Vagina (tissue), 2 donors: Measurements from ENCODE around the gene GPRIN2.
"Not testable (repeated sequence)": the region's sequence is repeated elsewhere in the genome, so short reads cannot be mapped to it uniquely, and the experiment has no call there.

Experiments
- POLR2A ChIP-seq, 2 donors: fragments of 450-650 bp; IDR thresholded peaks; one replicate each; pipeline ENCODE4 v1.6.1; 2017; ENCODE audit warnings: antibody characterized with exemption in 2 of 2, mild to moderate bottlenecking in 2 of 2, moderate library complexity in 2 of 2
- POLR2AphosphoS5 ChIP-seq, 2 donors: sonication (generic); formaldehyde crosslinking; IDR thresholded peaks; one replicate each; pipeline ENCODE4 v1.9.0; 2017; ENCODE audit warnings: antibody characterized with exemption in 2 of 2, mild to moderate bottlenecking in 2 of 2, low read depth in 1 of 2; ENCODE audit not compliant: insufficient read depth in 1 of 2
- TF ChIP-seq, protein P1 (sequence below), 3 experiments: fragments of 450-650 bp in 2 of 3; fragments of 200-600 bp in 1 of 3; sonication (generic) in 1 of 3; IDR thresholded peaks; one replicate each; pipeline ENCODE4 v1.5.1; 2017 to 2019; ENCODE audit warnings: antibody characterized with exemption in 3 of 3, mild to moderate bottlenecking in 2 of 3, moderate library complexity in 2 of 3

DNA sequence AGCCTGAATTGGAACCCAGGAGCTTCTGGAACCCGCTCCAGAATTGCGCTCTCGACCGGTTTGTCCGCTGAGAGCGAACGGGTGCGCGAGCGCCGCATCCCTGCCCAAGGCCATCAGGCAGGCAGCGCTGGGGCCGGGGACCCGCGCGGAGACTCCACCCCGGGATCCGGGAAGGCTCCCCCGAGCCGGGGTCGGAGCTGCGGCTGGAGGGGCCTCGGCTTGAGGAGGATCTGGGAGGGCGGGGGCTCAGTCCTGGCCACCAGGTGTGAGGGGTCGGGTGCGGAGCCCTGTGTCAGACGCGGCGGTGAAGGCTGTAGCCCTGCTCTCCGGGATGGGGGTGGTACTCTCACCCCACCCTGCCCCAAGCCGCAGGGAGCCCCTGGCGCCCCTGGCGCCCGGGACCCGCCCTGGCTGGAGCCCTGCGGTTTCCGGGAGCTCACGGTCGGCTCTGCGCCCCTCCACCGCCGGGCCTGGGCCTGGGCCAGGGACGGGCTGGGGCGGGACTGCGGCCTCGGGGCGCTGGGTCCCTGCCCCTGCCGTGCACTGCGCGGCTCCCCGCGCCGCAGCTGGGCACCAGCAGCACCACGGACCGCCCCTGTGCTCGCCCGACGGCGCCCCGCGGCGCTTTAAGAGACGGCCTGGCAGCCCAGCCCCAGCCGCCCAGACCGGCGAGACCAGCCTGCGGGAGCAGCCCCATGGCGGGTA, 22.2 kb upstream of the GPRIN2 start, which contains the start of gene SYT15:
- TF ChIP-seq, protein P1, sequence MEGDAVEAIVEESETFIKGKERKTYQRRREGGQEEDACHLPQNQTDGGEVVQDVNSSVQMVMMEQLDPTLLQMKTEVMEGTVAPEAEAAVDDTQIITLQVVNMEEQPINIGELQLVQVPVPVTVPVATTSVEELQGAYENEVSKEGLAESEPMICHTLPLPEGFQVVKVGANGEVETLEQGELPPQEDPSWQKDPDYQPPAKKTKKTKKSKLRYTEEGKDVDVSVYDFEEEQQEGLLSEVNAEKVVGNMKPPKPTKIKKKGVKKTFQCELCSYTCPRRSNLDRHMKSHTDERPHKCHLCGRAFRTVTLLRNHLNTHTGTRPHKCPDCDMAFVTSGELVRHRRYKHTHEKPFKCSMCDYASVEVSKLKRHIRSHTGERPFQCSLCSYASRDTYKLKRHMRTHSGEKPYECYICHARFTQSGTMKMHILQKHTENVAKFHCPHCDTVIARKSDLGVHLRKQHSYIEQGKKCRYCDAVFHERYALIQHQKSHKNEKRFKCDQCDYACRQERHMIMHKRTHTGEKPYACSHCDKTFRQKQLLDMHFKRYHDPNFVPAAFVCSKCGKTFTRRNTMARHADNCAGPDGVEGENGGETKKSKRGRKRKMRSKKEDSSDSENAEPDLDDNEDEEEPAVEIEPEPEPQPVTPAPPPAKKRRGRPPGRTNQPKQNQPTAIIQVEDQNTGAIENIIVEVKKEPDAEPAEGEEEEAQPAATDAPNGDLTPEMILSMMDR (IDR thresholded peaks at IDR 0.05) = not testable (repeated sequence)
- not testable (repeated sequence) for TF ChIP-seq POLR2A (IDR thresholded peaks at IDR 0.05); POLR2AphosphoS5 (IDR thresholded peaks at IDR 0.05; ENCODE audit: insufficient read depth in 1 of 2, low read depth in 1 of 2)
